ENCODE data around the gene PRR16.
"Not testable (repeated sequence)": the region's sequence is repeated elsewhere in the genome, so short reads cannot be mapped to it uniquely, and the experiment has no call there.

GRCh38 chr5:120700653-120701052 is 236.6 kb downstream of the PRR16 start:
- TF ChIP-seq CTCF (IDR thresholded peaks at IDR 0.05; ENCODE audit: poor library complexity); EZH2phosphoT487 (IDR thresholded peaks at IDR 0.05; ENCODE audit: low read depth, severe bottlenecking, unreplicated experiment); EZH2 (IDR thresholded peaks at IDR 0.05; ENCODE audit: borderline replicate concordance): not testable (repeated sequence)
